Parathyroid adenoma (tissue), 2 donors: Measurements from ENCODE around the gene EFCAB6.

Experiments
- H2AFZ ChIP-seq: fragments of 300-600 bp; sonication (generic); one replicate; pipeline ENCODE4 v1.7.0; 2017; ENCODE audit warnings: antibody characterized with exemption, mild to moderate bottlenecking
- H3K27ac ChIP-seq: fragments of 300-600 bp; sonication (generic); one replicate; pipeline ENCODE4 v1.7.0; 2017
- H3K27me3 ChIP-seq: fragments of 300-600 bp; sonication (generic); one replicate; pipeline ENCODE4 v1.7.0; 2017; ENCODE audit warnings: low read length; ENCODE audit not compliant: control insufficient read depth, insufficient read depth
- H3K36me3 ChIP-seq: fragments of 300-600 bp; sonication (generic); one replicate; pipeline ENCODE4 v1.7.0; 2017; ENCODE audit warnings: low read length; ENCODE audit not compliant: control insufficient read depth, insufficient read depth
- H3K4me1 ChIP-seq: fragments of 300-600 bp; sonication (generic); one replicate; pipeline ENCODE4 v1.7.0; 2017; ENCODE audit warnings: control low read depth
- H3K4me2 ChIP-seq: fragments of 300-600 bp; sonication (generic); one replicate; pipeline ENCODE4 v1.7.0; 2017; ENCODE audit warnings: low read length
- H3K4me3 ChIP-seq: fragments of 300-600 bp; sonication (generic); one replicate; pipeline ENCODE4 v1.7.0; 2017; ENCODE audit warnings: low read depth, low read length
- H3K79me2 ChIP-seq: fragments of 300-600 bp; sonication (generic); one replicate; pipeline ENCODE4 v1.7.0; 2017; ENCODE audit warnings: control low read depth
- H3K9ac ChIP-seq: fragments of 300-600 bp; sonication (generic); one replicate; pipeline ENCODE4 v1.7.0; 2017; ENCODE audit warnings: mild to moderate bottlenecking
- H3K9me3 ChIP-seq: fragments of 300-600 bp; sonication (generic); one replicate; pipeline ENCODE4 v1.7.0; 2017; ENCODE audit warnings: low read length; ENCODE audit not compliant: control insufficient read depth
- TF ChIP-seq, protein P1 (sequence below): fragments of 300-600 bp; sonication (generic); IDR thresholded peaks from one replicate; pipeline ENCODE4 v1.7.0; 2017; ENCODE audit warnings: antibody characterized with exemption, mild to moderate bottlenecking
- donor health status: primary hyperparathyroidism.

Gene EFCAB6

DNA sequence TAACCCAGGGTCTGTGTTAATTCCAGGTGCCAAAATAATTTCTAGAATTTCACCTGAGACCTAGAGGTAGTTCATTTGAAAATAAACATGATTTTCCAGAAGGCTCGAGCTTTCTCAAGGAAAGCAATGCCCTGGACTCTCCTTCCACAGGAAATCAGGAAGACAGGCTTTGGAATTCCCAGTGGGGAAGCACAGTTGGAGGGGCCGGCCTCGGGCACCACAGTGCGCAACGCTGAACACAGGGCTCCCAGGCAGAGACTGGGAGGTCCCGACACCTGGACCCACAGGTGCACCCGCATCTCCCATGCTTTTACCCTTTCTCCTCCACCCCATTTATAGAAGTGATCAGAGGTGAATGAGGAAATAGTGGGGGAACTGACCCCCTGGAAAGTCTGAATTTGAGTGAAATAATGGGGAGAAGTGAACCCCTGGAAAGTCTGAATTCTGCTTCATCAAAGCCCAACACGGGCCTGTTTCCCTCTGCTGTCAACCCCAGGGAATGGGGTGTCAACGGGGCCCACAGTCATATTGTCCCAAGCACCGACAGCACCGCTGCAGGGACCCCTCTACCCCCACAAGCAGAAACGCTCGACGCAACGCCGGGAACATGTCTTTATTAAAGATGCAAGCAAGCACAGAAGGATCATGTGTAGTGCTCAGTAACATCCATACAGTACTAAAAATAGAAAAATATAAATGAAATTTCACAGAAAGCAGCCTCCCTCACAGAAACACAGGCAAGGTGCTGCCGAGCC is 12.0 kb upstream of the EFCAB6 start:
- H3K9ac ChIP-seq = no peak overlapping the region
- H2AFZ ChIP-seq = no peak overlapping the region
- no peaks in the 10 kb centered on the region for H3K4me1 ChIP-seq
- H3K27ac ChIP-seq = no peak overlapping the region
- H3K9me3 ChIP-seq = no peaks in the 10 kb centered on the region
- H3K27me3 ChIP-seq = no peaks in the 10 kb centered on the region
- no peak overlapping the region for H3K4me2 ChIP-seq
- no peak overlapping the region for H3K4me3 ChIP-seq
- TF ChIP-seq, protein P1, sequence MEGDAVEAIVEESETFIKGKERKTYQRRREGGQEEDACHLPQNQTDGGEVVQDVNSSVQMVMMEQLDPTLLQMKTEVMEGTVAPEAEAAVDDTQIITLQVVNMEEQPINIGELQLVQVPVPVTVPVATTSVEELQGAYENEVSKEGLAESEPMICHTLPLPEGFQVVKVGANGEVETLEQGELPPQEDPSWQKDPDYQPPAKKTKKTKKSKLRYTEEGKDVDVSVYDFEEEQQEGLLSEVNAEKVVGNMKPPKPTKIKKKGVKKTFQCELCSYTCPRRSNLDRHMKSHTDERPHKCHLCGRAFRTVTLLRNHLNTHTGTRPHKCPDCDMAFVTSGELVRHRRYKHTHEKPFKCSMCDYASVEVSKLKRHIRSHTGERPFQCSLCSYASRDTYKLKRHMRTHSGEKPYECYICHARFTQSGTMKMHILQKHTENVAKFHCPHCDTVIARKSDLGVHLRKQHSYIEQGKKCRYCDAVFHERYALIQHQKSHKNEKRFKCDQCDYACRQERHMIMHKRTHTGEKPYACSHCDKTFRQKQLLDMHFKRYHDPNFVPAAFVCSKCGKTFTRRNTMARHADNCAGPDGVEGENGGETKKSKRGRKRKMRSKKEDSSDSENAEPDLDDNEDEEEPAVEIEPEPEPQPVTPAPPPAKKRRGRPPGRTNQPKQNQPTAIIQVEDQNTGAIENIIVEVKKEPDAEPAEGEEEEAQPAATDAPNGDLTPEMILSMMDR = no peak
- no peaks in the 10 kb centered on the region for H3K36me3 ChIP-seq
- no peaks in the 10 kb centered on the region for H3K79me2 ChIP-seq

DNA sequence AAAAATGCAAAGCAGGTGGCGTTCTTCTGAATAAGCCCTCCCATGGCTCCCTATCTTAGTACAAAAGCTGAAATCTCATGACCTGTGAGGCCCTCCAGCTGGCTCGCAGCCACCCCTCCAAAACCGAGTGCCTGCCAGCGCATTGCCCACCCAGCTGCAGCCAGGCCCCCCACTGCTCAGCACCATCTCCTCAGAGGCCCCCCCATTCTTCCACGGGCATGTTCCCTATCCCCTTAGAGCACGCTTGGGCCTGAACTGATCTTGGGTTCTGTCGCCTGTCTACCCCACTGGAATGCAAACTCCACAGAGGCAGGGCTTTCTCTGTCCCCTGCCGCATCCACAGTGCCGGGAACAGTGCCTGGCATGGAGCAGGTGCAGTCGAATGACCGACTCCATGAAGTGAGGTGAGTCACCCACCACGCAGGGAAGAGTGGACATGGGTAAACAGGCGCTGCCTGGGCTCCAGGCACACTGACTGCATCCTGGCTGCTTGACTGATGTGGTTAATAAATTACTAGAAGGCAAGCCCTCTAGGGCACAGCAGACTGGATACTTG is 11.3 kb upstream of the EFCAB6 start:
- H3K9me3 ChIP-seq = no peaks in the 10 kb centered on the region
- H2AFZ ChIP-seq = no peak overlapping the region
- H3K79me2 ChIP-seq = no peaks in the 10 kb centered on the region
- no peak overlapping the region for H3K9ac ChIP-seq
- no peaks in the 10 kb centered on the region for H3K27me3 ChIP-seq
- no peak overlapping the region for H3K4me2 ChIP-seq
- no peaks in the 10 kb centered on the region for H3K4me1 ChIP-seq
- no peaks in the 10 kb centered on the region for H3K36me3 ChIP-seq
- TF ChIP-seq, protein P1 = no peak
- no peak overlapping the region for H3K27ac ChIP-seq
- H3K4me3 ChIP-seq = no peak overlapping the region

DNA sequence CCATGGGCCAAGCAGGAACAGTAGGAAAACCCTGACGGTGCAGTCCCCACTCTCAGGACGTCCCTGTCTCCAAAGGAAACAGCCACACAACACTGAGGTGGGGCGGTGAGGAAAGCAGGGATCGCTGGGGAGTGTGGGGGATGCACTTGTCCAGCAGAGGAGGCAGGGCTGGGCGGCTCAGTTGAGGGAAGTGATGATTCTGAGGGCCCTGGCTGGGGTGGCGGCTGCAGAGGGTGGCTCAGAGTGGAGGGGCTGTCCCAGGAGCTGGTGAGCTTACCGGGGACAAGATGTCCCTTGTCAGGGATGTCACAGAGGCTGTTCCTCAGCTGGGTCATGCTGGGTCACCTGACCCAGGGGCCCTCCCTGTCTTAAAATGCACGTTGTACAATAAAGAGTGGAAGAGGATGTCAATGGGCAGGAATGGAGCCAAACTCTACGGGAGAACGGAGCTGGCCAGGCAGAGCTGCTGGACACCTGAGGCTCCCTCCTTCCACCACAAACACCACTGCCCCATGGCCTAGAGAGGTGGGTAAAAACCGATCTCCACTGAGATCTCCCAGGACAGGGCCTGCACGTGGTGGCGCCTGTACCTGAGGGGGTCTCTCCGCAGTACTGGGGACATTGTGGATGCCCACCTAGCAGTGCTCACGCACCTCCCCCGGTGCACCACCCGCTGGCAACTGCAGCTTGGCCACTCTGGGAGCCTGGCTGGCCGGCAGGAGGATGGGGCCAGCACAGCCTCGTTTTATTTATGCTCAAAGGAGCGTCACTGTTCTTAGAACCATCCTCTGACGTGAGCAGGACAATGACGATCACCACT is 9.7 kb upstream of the EFCAB6 start:
- Histone ChIP-seq H2AFZ (no peak overlapping the region), H3K4me1 (no peaks in the 10 kb centered on the region), H3K27ac (no peak overlapping the region), H3K27me3 (no peaks in the 10 kb centered on the region), H3K4me2 (no peak overlapping the region), H3K79me2 (no peaks in the 10 kb centered on the region), H3K4me3 (no peak overlapping the region), H3K9me3 (no peaks in the 10 kb centered on the region), H3K36me3 (no peaks in the 10 kb centered on the region), H3K9ac (no peak overlapping the region)
- TF ChIP-seq, protein P1 = no peak

DNA sequence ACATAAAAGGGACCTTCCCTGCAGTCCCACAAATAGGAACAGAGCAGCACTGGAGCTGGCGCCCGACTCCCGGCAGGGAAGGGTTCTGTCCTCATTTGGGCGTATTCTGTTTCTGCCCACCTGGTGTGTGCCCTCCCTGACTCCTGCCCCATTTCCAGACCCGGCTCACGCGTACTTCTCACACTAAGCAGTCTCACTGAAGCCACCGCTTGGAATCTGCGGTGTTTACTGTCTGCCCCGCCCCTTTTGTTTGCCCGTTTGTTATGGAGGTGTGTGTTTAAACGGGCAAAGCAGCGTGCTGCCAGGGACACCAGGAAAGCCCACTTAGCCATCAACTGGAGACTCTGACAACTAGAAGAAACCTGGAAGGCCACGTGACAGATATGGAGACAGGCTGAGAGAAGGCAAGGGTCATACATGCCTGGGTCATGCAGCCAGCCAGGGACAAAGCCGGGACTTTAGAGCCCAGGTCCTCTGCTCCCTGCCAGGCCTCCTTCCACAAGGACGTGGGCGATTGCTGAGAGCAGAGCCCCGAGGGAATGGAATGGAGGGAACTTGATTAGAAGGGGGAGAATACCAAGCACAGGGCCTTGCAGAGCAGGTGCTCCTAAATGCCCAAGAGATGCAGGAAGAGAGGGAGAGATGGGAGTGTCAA is 8.7 kb upstream of the EFCAB6 start:
- Histone ChIP-seq H3K4me2 (no peak overlapping the region), H3K27me3 (no peaks in the 10 kb centered on the region), H3K27ac (no peak overlapping the region), H3K36me3 (no peaks in the 10 kb centered on the region), H3K9me3 (no peaks in the 10 kb centered on the region), H3K9ac (no peak overlapping the region), H3K79me2 (no peaks in the 10 kb centered on the region), H2AFZ (no peak overlapping the region), H3K4me1 (no peaks in the 10 kb centered on the region), H3K4me3 (no peak overlapping the region)
- TF ChIP-seq, protein P1 = no peak
